ENCODE results near the gene CAMKK1.

Gene CAMKK1

DNA sequence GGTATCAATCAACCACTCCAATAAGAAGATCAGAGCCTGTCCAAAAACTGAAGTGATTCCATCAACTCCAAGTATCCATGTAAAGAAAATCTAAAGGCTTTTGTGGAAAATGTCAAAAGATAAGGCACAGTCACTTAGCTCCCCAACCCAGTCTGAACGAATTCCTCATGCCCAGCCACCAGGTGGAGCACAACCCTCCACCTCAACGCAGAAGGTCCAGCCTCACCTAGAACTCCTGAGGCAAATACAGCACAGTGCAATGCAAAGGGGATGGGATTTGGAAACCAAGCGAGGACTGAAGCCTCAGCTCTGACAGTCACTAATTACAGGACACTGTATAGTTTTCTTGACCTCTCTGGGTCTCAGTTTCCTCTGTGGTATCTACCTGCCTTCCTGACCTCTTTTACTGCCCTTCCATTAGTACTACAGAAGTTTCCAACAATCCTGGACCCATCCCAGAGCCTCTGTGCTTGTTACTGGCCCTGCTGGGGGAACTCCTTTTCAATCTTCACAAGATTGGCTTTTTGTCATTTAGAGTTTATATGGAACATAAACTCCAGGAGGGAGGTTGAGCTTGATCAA lies 48.8 kb downstream of the CAMKK1 start:
- DNase-seq = no peak

DNA sequence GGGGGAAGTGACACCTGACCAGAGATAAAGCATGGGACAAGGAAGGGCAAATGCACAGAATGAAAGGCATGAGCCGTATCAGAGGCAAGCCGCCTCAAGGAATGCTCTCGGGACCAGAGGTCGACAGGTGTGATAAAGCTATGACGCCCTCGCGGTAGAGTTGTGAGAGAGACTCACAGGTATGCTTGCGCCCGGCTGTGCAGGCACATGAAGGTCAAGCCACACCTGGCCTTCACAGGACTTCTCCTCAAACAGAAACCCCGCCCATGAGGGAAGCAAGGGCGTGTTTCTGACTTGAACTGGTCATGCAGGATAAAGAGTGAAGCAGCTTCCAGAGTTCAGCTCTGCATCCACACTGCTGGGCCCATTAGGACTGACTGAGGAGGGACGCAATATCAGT lies 54.6 kb downstream of the CAMKK1 start:
- DNase-seq = no peak

- DNase-seq = no peak
These were observed 56.3 kb downstream of the CAMKK1 start for GRCh38 chr17:3836551-3836950.

DNA sequence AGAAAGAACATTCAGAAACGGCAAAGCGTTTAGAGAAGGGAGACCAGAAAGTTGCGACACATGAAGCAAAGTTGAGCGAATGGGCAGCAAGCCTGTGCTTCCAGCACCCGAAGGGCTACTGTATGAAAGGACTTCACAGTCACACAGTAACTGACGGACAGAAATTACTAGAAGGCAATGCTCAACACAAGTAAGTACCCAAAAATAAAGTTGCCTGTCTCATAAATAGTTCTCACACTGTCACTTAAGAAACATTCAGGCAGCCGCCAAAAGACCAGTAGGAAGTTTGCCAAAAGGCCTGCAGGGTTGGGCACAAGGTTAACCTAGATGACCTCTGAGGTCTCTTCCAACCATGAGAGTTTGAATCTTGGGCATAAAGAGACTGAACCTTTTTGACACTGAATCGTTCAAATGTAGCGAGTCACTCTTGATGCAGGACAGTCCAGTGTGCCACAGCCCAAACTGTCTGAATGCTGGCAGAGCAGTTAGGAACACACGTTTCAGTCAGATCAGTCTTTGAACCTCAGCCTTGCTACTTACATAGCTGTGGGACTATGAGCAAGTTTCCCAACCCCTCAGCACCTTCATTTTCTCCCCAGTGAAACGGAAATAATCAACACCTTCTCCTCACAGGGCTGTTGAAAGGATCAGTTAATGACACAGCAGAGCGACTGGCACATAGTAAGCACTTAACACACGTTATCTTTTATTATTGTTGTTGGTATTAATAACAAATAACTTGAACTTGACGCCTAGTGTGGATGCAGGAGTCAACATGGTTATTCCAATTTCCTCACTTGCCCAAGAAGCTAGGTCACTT lies 57.2 kb downstream of the CAMKK1 start:
- DNase-seq = no peak

- no peak for DNase-seq
These were observed 58.0 kb downstream of the CAMKK1 start for GRCh38 chr17:3834811-3835210.

- no peak for DNase-seq
These were observed 64.0 kb downstream of the CAMKK1 start for GRCh38 chr17:3828852-3829232.

DNA sequence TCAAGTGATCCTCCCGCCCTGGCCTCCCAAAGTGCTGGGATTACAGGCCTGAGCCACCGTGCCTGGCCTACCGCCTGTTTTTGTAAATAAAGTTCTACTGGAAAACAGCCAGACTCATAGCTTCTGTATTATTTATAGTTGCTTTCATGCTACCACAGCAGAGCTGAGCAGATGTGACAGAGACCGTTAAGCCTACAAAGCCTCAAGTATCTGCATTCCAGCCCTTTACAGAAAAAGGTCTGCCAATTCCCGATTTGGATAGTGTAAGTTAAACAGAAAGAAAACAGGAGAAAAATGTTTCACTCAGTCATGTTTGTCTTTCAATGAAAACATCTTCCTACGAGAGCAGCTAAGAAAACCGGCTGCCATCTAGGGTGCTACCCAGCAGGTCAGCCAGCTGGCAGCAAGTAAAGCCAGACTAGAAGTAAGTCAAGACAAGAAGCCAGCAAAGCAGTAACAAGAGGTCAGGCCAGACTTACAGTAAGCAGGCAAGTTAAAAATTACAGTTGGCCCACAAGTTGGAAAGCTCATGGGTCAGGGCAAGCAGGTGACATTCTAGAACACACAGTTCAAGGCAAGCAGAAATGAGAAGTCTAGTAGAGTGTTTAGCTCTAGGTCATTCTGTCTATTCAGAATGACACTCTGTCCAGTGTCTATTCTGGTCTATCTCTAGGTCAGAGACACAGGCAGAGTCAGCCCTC lies 64.6 kb downstream of the CAMKK1 start:
- DNase-seq = no peak

DNA sequence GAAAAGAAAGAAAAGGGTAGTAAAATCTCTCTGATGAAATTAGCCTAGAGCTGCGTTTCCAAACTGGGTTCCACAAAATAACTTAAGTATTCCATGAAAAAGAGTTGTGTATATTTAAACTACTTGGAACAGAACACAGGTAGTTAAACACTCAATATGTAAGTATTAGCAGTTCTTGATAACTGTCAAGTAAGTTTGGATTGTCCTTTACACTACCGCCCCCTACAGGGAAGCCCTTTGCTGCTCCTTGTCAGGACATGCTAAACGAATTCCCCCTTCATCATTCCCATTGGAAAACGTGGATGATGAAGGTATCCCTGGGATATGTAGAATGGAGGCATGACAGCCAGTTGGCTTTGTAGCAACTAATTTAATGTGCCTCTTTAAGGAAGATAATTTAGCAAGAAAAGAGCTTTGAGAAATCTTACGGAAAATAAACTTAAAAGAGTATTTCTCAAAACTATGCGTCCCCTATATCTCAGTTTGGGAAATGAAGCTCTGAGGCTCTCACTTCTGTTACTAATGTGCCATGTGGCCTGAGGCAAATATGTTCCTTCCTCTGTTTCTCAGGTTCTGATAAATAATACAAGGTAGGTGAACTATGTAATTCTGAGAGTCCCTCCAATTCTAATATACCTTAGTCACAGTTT lies 65.6 kb downstream of the CAMKK1 start:
- DNase-seq = no peak

DNA sequence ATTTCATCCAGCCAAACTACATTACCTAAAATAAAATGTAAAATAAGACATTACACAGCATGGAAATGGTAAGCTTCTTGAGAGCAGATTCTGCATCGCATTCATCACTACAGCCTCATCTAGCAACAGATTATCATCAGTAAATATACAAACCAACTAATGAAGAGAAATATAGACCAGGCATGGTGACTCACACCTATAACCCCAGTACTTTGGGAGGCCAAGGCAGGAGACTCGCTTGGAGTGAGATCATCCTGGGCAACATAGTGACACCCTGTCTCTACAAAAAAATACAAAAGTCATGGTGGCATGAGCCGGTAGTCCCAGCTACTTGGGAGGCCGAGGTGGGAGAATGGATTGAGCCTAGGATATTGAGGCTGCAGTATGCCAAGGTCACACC lies 66.7 kb downstream of the CAMKK1 start:
- no peak for DNase-seq

- DNase-seq = no peak
These were observed 71.8 kb downstream of the CAMKK1 start for GRCh38 chr17:3821101-3821500.

- DNase-seq = no peak
These were observed 74.1 kb downstream of the CAMKK1 start for GRCh38 chr17:3818786-3819185.

- DNase-seq = no peak
These were observed 74.8 kb downstream of the CAMKK1 start for GRCh38 chr17:3817851-3818605.

DNA sequence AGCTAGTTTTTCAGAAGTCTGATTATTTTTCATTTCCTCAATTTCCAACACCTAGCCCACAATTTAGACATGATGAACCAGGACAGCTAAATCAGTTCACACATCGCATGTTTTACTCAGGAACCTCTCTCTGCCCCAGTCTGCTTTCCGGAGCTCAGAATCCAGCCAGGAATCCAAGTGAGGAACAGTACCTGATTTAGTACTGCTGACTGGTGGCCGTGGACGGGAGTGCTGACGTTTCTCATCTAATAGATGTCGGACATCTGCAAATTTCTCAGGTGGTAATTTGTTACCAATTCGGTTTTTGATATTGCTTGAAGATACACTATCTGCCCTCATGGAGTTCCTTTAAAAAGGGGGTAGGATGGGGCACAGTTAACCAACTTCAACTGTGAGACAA lies 76.9 kb downstream of the CAMKK1 start:
- DNase-seq = no peak

- no peak for DNase-seq
These were observed 77.7 kb downstream of the CAMKK1 start for GRCh38 chr17:3815122-3815521.

DNA sequence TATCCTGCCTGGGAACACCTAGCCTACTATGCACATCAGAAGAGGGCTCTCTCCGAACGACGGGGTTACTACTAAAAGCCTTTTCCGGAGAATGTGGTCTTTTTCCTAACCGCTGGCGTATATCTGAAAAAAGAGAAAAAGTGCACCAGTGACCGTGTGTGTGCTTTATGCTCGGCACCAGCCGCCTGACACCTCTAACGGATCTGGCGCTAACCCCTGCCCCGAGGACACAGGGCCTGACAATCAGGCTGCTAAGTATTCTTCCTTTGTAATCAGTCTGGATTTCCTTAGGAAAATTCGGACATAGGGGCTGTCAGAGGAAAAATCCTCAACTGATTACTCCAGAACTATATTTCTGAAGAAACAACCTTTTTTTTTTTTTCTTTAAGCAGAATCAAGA lies 78.5 kb downstream of the CAMKK1 start:
- DNase-seq = no peak

GRCh38 chr17:3813171-3813570 lies 79.7 kb downstream of the CAMKK1 start:
- no peak for DNase-seq

DNA sequence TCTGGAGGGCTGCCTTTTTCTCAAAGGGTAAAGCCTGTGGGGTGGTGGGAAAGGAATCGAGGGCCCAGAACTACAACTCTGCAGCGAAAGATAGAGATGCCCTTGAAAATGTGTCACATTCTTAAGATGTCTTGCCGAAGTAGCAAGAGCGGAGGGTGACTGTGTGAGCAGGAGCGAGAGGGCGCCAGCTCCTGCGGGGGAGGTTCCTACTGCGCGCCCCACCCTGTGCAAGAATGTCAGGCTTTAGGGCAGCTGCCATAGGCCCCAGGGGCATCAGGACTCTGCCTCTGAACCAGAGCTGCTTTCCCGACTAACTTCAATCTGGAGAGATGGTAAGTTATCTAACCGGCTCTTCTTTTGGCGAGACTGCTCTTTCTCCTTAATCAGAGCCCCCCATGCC lies 80.1 kb downstream of the CAMKK1 start:
- no peak for DNase-seq

- DNase-seq = no peak
These were observed 80.6 kb downstream of the CAMKK1 start for GRCh38 chr17:3812284-3812683.

Measured in NCI-H524 treated with DMSO at 0.1 percent for 48 hours (cell line).